ENCODE results near the gene CKMT2. TPM values are rescaled to one million over a fixed set of nuclear protein-coding genes. Genes with fewer than 3 reads are reported as not detected.

CKMT2 gene
- 0.48 TPM for polyA plus RNA-seq (2013)

GRCh38 chr5:81233080-81233634 is at the start of gene CKMT2:
Gene CKMT2 (plus strand): TSS chr5:81233322. CDS start chr5:81251133, 17,811 bp downstream.
- peaks cover 0 to 7% (median 4%) of the 10 kb centered on the region in 4 experiments for H3K4me1 ChIP-seq (ENCODE audit: control extremely low read depth in 1 of 4, control insufficient read depth in 4 of 4, insufficient read depth in 4 of 4, low read length in 3 of 4)
- no peak within 1 kb of the TSS for H3K27ac ChIP-seq (ENCODE audit: insufficient read depth in 1 of 2, low read depth in 1 of 2, low read length in 2 of 2, poor library complexity in 1 of 2, severe bottlenecking in 2 of 2)
- peaks cover 0 to 13% (median 0%) of the 10 kb centered on the region in 5 experiments for H3K27me3 ChIP-seq (replicated peaks in 2 of 5; ENCODE audit: control insufficient read depth in 4 of 5, insufficient read depth in 5 of 5, low read length in 4 of 5)
- peak in 2 of 3 donors; percentile 19 to 36 for DNase-seq
- 9% methylated on average over 25 of the region's 28 CpGs for WGBS (ENCODE audit: insufficient coverage)
- H3K36me3 ChIP-seq (ENCODE audit: control insufficient read depth in 4 of 4, insufficient read depth in 4 of 4, low read length in 3 of 4): no peaks in the 10 kb centered on the region
- ChIA-PET POLR2A (no interaction called here), CTCF (no interaction called here)
- H3K9me3 ChIP-seq (ENCODE audit: control extremely low read depth in 1 of 5, control insufficient read depth in 4 of 5, insufficient read depth in 2 of 5, low read depth in 1 of 5, low read length in 4 of 5): no peaks in the 10 kb centered on the region
- peak within 1 kb of the TSS in 5 of 7 experiments; percentile 17 to 72 (median 60) for H3K4me3 ChIP-seq (ENCODE audit: control insufficient read depth in 1 of 7, extremely low read depth in 1 of 7, insufficient read depth in 4 of 7, low read depth in 2 of 7, low read length in 6 of 7)

- 95% methylated on average over 9 of the region's 11 CpGs for WGBS (ENCODE audit: insufficient coverage)
- POLR2A ChIA-PET: no interaction called here
- no peak for DNase-seq
These were observed 49.0 kb upstream of the CKMT2 start for GRCh38 chr5:81183811-81184748.

GRCh38 chr5:81184749-81185110 is 48.4 kb upstream of the CKMT2 start:
- ChIA-PET POLR2A (no interaction called here), CTCF (interaction anchor here (2.0 kb wide), 1 partner anchor 11 kb away, joined by 5 read pairs; no protein-coding TSS in a partner anchor)
- Histone ChIP-seq H3K9me3 (ENCODE audit: control extremely low read depth in 1 of 5, control insufficient read depth in 4 of 5, insufficient read depth in 2 of 5, low read depth in 1 of 5, low read length in 4 of 5) (no peaks in the 10 kb centered on the region), H3K4me1 (ENCODE audit: control extremely low read depth in 1 of 4, control insufficient read depth in 4 of 4, insufficient read depth in 4 of 4, low read length in 3 of 4) (peaks cover 0 to 3% (median 0%) of the 10 kb centered on the region in 4 experiments), H3K27ac (ENCODE audit: insufficient read depth in 1 of 2, low read depth in 1 of 2, low read length in 2 of 2, poor library complexity in 1 of 2, severe bottlenecking in 2 of 2) (no peak overlapping the region), H3K27me3 (replicated peaks in 2 of 5; ENCODE audit: control insufficient read depth in 4 of 5, insufficient read depth in 5 of 5, low read length in 4 of 5) (peaks cover 0 to 3% (median 0%) of the 10 kb centered on the region in 5 experiments), H3K4me3 (ENCODE audit: control insufficient read depth in 1 of 7, extremely low read depth in 1 of 7, insufficient read depth in 4 of 7, low read depth in 2 of 7, low read length in 6 of 7) (no peak overlapping the region), H3K36me3 (ENCODE audit: control insufficient read depth in 4 of 4, insufficient read depth in 4 of 4, low read length in 3 of 4) (no peaks in the 10 kb centered on the region)
- 88% methylated on average over 6 of the region's 6 CpGs for WGBS (ENCODE audit: insufficient coverage)
- no peak for DNase-seq

More at GRCh38 chr5:81183811-81184748, 49.0 kb upstream of the CKMT2 start:
- Histone ChIP-seq H3K9me3 (ENCODE audit: control extremely low read depth in 1 of 5, control insufficient read depth in 4 of 5, insufficient read depth in 2 of 5, low read depth in 1 of 5, low read length in 4 of 5) (no peaks in the 10 kb centered on the region), H3K4me1 (ENCODE audit: control extremely low read depth in 1 of 4, control insufficient read depth in 4 of 4, insufficient read depth in 4 of 4, low read length in 3 of 4) (peaks cover 0 to 3% (median 0%) of the 10 kb centered on the region in 4 experiments), H3K4me3 (ENCODE audit: control insufficient read depth in 1 of 7, extremely low read depth in 1 of 7, insufficient read depth in 4 of 7, low read depth in 2 of 7, low read length in 6 of 7) (no peak overlapping the region), H3K27ac (ENCODE audit: insufficient read depth in 1 of 2, low read depth in 1 of 2, low read length in 2 of 2, poor library complexity in 1 of 2, severe bottlenecking in 2 of 2) (no peak overlapping the region), H3K27me3 (replicated peaks in 2 of 5; ENCODE audit: control insufficient read depth in 4 of 5, insufficient read depth in 5 of 5, low read length in 4 of 5) (peaks cover 0 to 3% (median 0%) of the 10 kb centered on the region in 5 experiments), H3K36me3 (ENCODE audit: control insufficient read depth in 4 of 4, insufficient read depth in 4 of 4, low read length in 3 of 4) (no peaks in the 10 kb centered on the region)
- CTCF ChIA-PET: interaction anchor here (1.3 to 2.0 kb wide), 2 partner anchors 11 to 23 kb away, joined by 3 to 5 read pairs; no protein-coding TSS in a partner anchor

GRCh38 chr5:81187885-81188284 is 45.2 kb upstream of the CKMT2 start:
- 28% methylated on average over 5 of the region's 6 CpGs for WGBS (ENCODE audit: insufficient coverage)
- no peak for DNase-seq
- Histone ChIP-seq H3K9me3 (ENCODE audit: control extremely low read depth in 1 of 5, control insufficient read depth in 4 of 5, insufficient read depth in 2 of 5, low read depth in 1 of 5, low read length in 4 of 5) (no peaks in the 10 kb centered on the region), H3K27me3 (replicated peaks in 2 of 5; ENCODE audit: control insufficient read depth in 4 of 5, insufficient read depth in 5 of 5, low read length in 4 of 5) (peaks cover 0 to 4% (median 0%) of the 10 kb centered on the region in 5 experiments), H3K27ac (ENCODE audit: insufficient read depth in 1 of 2, low read depth in 1 of 2, low read length in 2 of 2, poor library complexity in 1 of 2, severe bottlenecking in 2 of 2) (no peak overlapping the region), H3K36me3 (ENCODE audit: control insufficient read depth in 4 of 4, insufficient read depth in 4 of 4, low read length in 3 of 4) (no peaks in the 10 kb centered on the region), H3K4me1 (ENCODE audit: control extremely low read depth in 1 of 4, control insufficient read depth in 4 of 4, insufficient read depth in 4 of 4, low read length in 3 of 4) (peaks cover 0 to 3% (median 0%) of the 10 kb centered on the region in 4 experiments), H3K4me3 (ENCODE audit: control insufficient read depth in 1 of 7, extremely low read depth in 1 of 7, insufficient read depth in 4 of 7, low read depth in 2 of 7, low read length in 6 of 7) (peak overlapping the region in 1 of 7 experiments; percentile 45)
- CTCF ChIA-PET: interaction anchor here (1.5 to 1.6 kb wide), 2 partner anchors 22 to 24 kb away, joined by 3 to 4 read pairs; no protein-coding TSS in a partner anchor
- POLR2A ChIA-PET: no interaction called here

GRCh38 chr5:81188962-81189361 is 44.2 kb upstream of the CKMT2 start:
- Histone ChIP-seq H3K4me1 (ENCODE audit: control extremely low read depth in 1 of 4, control insufficient read depth in 4 of 4, insufficient read depth in 4 of 4, low read length in 3 of 4) (peaks cover 0 to 3% (median 0%) of the 10 kb centered on the region in 4 experiments), H3K36me3 (ENCODE audit: control insufficient read depth in 4 of 4, insufficient read depth in 4 of 4, low read length in 3 of 4) (no peaks in the 10 kb centered on the region), H3K4me3 (ENCODE audit: control insufficient read depth in 1 of 7, extremely low read depth in 1 of 7, insufficient read depth in 4 of 7, low read depth in 2 of 7, low read length in 6 of 7) (no peak overlapping the region), H3K27me3 (replicated peaks in 2 of 5; ENCODE audit: control insufficient read depth in 4 of 5, insufficient read depth in 5 of 5, low read length in 4 of 5) (peaks cover 0 to 7% (median 0%) of the 10 kb centered on the region in 5 experiments), H3K27ac (ENCODE audit: insufficient read depth in 1 of 2, low read depth in 1 of 2, low read length in 2 of 2, poor library complexity in 1 of 2, severe bottlenecking in 2 of 2) (no peak overlapping the region), H3K9me3 (ENCODE audit: control extremely low read depth in 1 of 5, control insufficient read depth in 4 of 5, insufficient read depth in 2 of 5, low read depth in 1 of 5, low read length in 4 of 5) (no peaks in the 10 kb centered on the region)
- ChIA-PET POLR2A (no interaction called here), CTCF (interaction anchor here (1.5 to 1.6 kb wide), 2 partner anchors 23 to 25 kb away, joined by 3 to 4 read pairs; no protein-coding TSS in a partner anchor)
- peak in 2 of 3 donors; percentile 21 to 26 for DNase-seq
- 58% methylated on average over 3 of the region's 6 CpGs for WGBS (ENCODE audit: insufficient coverage)

- ChIA-PET POLR2A (no interaction called here), CTCF (interaction anchor here (1.5 kb wide), 1 partner anchor 26 kb away, joined by 3 read pairs; no protein-coding TSS in a partner anchor)
- no peak for DNase-seq
- Histone ChIP-seq H3K27ac (ENCODE audit: insufficient read depth in 1 of 2, low read depth in 1 of 2, low read length in 2 of 2, poor library complexity in 1 of 2, severe bottlenecking in 2 of 2) (no peak overlapping the region), H3K4me1 (ENCODE audit: control extremely low read depth in 1 of 4, control insufficient read depth in 4 of 4, insufficient read depth in 4 of 4, low read length in 3 of 4) (peaks cover 0 to 6% (median 3%) of the 10 kb centered on the region in 4 experiments), H3K9me3 (ENCODE audit: control extremely low read depth in 1 of 5, control insufficient read depth in 4 of 5, insufficient read depth in 2 of 5, low read depth in 1 of 5, low read length in 4 of 5) (no peaks in the 10 kb centered on the region), H3K4me3 (ENCODE audit: control insufficient read depth in 1 of 7, extremely low read depth in 1 of 7, insufficient read depth in 4 of 7, low read depth in 2 of 7, low read length in 6 of 7) (no peak overlapping the region), H3K36me3 (ENCODE audit: control insufficient read depth in 4 of 4, insufficient read depth in 4 of 4, low read length in 3 of 4) (no peaks in the 10 kb centered on the region), H3K27me3 (replicated peaks in 2 of 5; ENCODE audit: control insufficient read depth in 4 of 5, insufficient read depth in 5 of 5, low read length in 4 of 5) (peaks cover 0 to 7% (median 0%) of the 10 kb centered on the region in 5 experiments)
- 93% methylated on average over 11 of the region's 14 CpGs for WGBS (ENCODE audit: insufficient coverage)
These were observed 43.1 kb upstream of the CKMT2 start for GRCh38 chr5:81189875-81190498.
